ENCODE data around the gene SFMBT2. TPM values are rescaled to one million over a fixed set of nuclear protein-coding genes. Genes with fewer than 3 reads are reported as not detected.
"Not testable (repeated sequence)": the region's sequence is repeated elsewhere in the genome, so short reads cannot be mapped to it uniquely, and the experiment has no call there.

Gene SFMBT2
- total RNA-seq, 1 donor from 2014 or later, result 14.2 TPM

GRCh38 chr10:7340179-7340874 lies 70.5 kb downstream of the SFMBT2 start:
- intact Hi-C loops (cut with DNase I), result loop anchor here (2.0 kb wide), 1 partner anchor 68 kb away; no protein-coding TSS in a partner anchor
- no peak for DNase-seq (ENCODE audit: low spot score)

GRCh38 chr10:7339510-7339909 lies 71.3 kb downstream of the SFMBT2 start:
- intact Hi-C loops (cut with DNase I), result no loop called here
- no peak for DNase-seq (ENCODE audit: low spot score)

GRCh38 chr10:7338469-7338868 lies 72.4 kb downstream of the SFMBT2 start:
- intact Hi-C loops (cut with DNase I), result no loop called here
- no peak for DNase-seq (ENCODE audit: low spot score)

- intact Hi-C loops (cut with DNase I), result no loop called here
- DNase-seq (ENCODE audit: low spot score), result no peak
Observed at GRCh38 chr10:7337431-7338171, 73.2 kb downstream of the SFMBT2 start.

- no peak for DNase-seq (ENCODE audit: low spot score)
- intact Hi-C loops (cut with DNase I), result no loop called here
Observed at GRCh38 chr10:7335977-7336376, 74.9 kb downstream of the SFMBT2 start.

GRCh38 chr10:7334642-7334964 lies 76.2 kb downstream of the SFMBT2 start:
- intact Hi-C loops (cut with DNase I), result loop anchor here (5.0 kb wide), 1 partner anchor 52 kb away; no protein-coding TSS in a partner anchor
- DNase-seq (ENCODE audit: low spot score), result no peak

GRCh38 chr10:7333961-7334641 lies 76.7 kb downstream of the SFMBT2 start:
- intact Hi-C loops (cut with DNase I), result loop anchor here (5.0 kb wide), 1 partner anchor 52 kb away; no protein-coding TSS in a partner anchor
- DNase-seq (ENCODE audit: low spot score), result no peak

GRCh38 chr10:7329219-7329618 lies 81.6 kb downstream of the SFMBT2 start:
- no peak for DNase-seq (ENCODE audit: low spot score)
- intact Hi-C loops (cut with DNase I), result no loop called here

GRCh38 chr10:7327885-7328284 lies 82.9 kb downstream of the SFMBT2 start:
- no peak for DNase-seq (ENCODE audit: low spot score)
- intact Hi-C loops (cut with DNase I), result no loop called here

GRCh38 chr10:7322623-7323022 lies 88.2 kb downstream of the SFMBT2 start:
- no peak for DNase-seq (ENCODE audit: low spot score)
- intact Hi-C loops (cut with DNase I), result no loop called here

GRCh38 chr10:7320072-7320471 lies 90.8 kb downstream of the SFMBT2 start:
- intact Hi-C loops (cut with DNase I), result no loop called here
- DNase-seq (ENCODE audit: low spot score), result no peak

GRCh38 chr10:7319632-7320031 lies 91.2 kb downstream of the SFMBT2 start:
- no peak for DNase-seq (ENCODE audit: low spot score)
- intact Hi-C loops (cut with DNase I), result no loop called here

- intact Hi-C loops (cut with DNase I), result no loop called here
- no peak for DNase-seq (ENCODE audit: low spot score)
Observed at GRCh38 chr10:7318836-7319235, 92.0 kb downstream of the SFMBT2 start.

- intact Hi-C loops (cut with DNase I), result no loop called here
- DNase-seq (ENCODE audit: low spot score), result no peak
Observed at GRCh38 chr10:7317786-7318446, 92.9 kb downstream of the SFMBT2 start.

GRCh38 chr10:7316839-7317238 lies 94.0 kb downstream of the SFMBT2 start:
- intact Hi-C loops (cut with DNase I), result no loop called here
- DNase-seq (ENCODE audit: low spot score), result no peak

- intact Hi-C loops (cut with DNase I), result no loop called here
- no peak for DNase-seq (ENCODE audit: low spot score)
Observed at GRCh38 chr10:7315906-7316305, 94.9 kb downstream of the SFMBT2 start.

- intact Hi-C loops (cut with DNase I), result no loop called here
- DNase-seq (ENCODE audit: low spot score), result no peak
Observed at GRCh38 chr10:7314170-7314569, 96.7 kb downstream of the SFMBT2 start.

- no peak for DNase-seq (ENCODE audit: low spot score)
- intact Hi-C loops (cut with DNase I), result no loop called here
Observed at GRCh38 chr10:7312488-7312857, 98.4 kb downstream of the SFMBT2 start.

GRCh38 chr10:7311850-7312487 lies 98.9 kb downstream of the SFMBT2 start:
- intact Hi-C loops (cut with DNase I); DNase-seq (ENCODE audit: low spot score): not testable (repeated sequence)

All from cardiac septum (tissue), 1 donor.